GM19240 (cell line): ENCODE results near the gene ANKRD53.

Experiments
- DNase-seq: peaks from one replicate; pipeline ENCODE4 v3.0.0; 2011; ENCODE audit warnings: low spot score; ENCODE audit not compliant: insufficient read length

The ANKRD53 gene

DNA sequence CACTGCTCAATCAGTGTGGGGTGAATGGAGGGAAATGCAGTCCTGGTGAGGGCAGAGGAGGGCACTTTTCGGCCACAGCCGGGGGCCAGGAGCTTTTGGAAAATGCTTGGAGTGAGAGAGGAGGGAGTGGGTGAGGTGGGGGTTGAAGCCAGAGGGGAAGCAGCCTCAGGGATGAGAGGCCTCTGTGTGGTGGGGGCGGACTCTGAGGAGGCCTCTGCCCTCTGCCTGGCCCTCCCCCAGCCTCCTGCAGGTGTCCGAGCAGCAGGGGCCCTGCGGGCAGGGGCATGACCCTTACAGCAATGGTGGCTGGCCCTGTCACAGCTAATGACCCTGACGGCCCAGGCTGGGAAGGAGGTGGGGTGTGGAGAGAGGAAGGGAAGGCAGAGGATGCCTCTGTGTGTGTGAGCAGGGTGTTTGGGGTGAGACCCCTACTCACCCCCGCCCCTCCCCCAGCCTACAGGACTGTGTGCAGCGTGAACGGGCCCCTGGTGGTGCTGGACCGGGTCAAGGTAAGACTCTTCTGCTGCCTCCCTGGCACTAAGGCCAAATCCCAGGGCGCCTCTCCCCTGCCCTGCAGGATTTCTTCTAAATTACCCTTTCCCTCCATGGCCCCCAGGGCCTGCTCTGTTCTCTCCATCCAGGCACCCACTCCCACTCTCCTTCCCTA is 35.1 kb upstream of the ANKRD53 start:
- DNase-seq: no peak

DNA sequence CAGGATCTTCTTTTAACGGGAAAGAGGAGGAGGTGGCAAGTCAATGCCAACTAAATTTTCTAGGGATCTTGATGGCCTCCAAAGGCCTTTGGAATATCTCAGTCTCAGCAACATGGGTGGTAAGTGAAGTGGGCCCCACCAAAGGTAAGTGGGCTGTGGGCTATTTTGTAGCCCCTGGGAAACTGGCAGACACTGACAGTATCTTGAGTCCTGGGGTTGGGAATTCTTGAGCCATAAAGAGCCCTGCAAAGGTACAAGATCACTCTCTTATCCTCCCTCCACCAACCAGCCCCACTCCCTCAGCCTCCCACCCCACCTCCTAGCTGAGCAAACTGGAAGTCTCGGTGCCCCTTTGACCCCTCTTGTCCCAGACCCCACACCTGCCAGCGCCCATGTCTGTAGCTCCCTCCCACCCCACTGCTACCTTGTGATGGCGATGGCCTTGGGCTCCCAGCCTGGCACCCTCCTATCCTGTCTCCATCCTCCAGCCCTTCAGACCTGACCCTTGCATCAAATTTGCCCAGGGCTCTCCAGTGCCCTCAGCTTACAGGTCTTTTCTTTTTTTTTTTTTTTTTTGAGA is 34.2 kb upstream of the ANKRD53 start:
- DNase-seq: no peak

DNA sequence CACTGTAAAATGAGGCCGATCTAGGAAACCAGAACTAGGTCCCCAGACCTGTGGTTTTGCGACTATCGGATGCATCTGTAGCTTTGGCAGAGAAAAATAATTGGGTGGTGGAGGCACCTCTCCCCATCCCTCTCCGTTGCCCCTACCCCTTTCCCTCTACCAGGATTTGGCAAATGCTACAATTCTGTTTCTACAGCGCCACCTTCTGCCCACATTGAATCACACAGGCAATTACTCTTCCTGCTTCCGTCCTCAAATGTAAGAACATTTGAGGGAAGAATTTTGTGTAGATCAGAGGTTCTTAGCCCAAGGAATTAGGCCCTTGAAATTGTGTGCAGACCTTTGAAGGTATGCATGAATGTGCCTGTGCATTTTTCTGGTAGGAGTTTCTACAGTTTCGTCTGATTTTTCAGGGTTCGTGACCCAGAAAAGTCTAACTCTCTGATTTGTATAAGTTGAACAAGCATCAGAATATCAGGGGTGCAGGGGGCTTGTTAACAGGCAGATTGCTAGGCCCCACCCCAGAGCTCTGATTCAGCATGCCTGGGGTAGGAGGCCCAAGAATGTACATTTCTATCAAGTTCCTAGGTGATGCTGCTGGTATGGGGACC is 31.5 kb upstream of the ANKRD53 start:
- peak; percentile 13 for DNase-seq

DNA sequence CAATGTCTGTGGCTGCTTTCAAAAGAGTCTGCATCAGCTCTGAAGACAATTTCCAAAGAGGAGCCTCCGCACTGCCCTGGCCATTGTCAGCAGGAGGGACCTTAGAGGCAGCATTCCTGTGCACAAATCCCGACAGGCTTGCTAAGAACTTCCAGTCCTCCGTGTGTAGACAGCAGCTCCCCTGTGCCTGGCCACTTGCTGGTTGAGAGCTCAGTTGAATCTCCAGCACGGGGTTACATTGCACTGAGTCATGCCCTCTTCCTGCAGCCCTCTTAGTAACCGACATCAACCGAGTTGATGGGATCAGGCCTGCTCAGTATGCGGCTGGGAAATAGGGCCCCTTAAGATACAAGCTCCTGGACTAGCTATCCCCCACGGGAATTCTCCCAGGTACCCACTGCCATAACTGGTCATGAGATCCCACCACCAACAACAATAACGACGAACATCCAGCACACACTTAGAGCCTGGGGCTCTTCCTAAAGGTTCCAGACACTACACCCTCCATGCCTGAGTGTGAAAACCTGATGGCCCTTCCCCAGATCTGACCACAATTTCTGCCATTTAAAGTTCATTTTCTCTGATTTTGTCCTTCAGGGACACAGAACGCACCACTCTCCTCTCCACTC is 30.8 kb upstream of the ANKRD53 start:
- DNase-seq: no peak

DNA sequence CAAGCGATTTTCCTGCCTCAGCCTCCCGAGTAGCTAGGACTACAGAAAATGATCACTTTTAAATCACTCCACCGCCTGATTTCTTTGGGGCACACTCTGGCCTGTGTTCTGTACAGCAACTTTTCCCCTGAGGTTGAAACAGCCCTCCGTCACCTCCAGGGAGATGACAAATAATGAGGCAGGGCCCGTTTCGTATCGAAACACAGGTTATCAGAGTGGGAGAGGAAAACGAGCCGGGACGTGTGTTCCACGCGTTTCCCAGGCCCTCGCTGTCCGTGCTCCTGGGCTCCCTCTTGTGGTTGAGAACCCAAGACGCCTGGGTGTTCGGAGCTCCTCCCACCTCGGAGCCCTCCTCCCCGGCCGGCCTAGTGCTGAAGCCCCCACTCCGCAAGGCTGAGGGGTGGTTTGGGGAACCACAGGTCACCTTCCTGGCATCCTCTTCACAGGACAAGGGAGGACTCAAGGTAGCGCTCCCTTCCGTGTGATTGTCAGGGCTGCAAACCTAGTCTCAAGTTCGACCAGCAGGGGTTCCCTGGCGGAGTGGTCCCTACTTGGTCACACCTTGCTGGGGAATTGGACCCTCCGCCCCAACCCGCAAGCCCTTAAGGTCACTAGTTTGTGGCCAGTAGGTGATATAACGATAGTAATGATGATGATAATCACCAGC is 30.0 kb upstream of the ANKRD53 start:
- DNase-seq: peak; percentile 68

DNA sequence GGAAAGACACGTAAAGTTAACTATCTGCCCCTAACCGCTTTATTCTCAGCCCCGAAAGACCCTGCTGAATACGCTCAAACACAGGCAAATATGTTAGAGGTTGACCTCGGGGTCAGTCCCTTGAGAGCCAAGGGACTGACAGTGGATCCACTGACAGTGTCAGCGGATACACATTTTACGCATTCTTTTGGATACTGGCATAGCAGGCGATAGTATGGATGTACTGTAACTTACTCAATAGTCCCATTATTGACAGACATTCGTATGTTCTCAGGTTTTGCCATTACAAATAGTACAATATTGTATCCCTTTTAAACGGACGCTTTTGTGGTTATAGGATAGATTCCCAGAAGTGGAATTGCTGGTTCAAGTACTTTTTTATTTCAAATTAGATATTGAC is 29.3 kb upstream of the ANKRD53 start:
- no peak for DNase-seq

DNA sequence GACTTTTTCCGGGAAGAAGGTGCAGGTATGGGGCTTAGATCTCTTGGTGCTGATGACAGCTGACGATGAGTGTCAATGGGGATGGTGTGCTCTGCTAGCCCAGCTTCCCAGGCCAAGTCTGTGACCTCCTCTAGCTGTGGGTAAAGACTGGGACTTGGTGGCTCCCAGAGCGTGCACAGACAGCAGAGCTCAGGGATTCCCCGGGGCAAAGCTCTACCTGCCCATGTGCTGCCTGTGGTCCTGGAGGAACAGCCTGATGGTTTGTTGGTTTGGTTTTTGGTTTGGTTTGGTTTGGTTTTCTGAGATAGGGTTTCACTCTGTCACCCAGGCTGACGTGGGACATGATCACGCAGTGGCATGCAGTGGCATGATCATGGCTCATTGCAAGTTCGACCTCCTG is 23.5 kb upstream of the ANKRD53 start:
- DNase-seq: no peak

DNA sequence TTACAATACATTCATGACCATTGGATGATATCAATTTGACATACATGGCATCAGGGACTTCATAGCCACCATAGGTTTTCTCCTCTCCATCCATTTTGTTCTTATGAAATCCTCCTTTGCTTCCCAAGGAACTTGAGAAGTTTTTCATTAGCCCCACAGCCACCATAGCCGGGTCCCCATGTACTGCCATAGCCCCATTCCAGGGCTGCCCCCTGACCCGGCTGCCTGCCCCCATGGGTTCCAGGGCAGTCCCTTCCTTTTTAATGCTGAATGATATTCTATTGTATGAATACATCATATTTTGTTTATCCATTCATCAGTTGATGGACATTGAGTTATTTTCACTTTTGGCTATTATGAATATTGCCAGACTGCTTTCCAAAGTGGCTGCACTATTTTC is 22.3 kb upstream of the ANKRD53 start:
- no peak for DNase-seq

DNA sequence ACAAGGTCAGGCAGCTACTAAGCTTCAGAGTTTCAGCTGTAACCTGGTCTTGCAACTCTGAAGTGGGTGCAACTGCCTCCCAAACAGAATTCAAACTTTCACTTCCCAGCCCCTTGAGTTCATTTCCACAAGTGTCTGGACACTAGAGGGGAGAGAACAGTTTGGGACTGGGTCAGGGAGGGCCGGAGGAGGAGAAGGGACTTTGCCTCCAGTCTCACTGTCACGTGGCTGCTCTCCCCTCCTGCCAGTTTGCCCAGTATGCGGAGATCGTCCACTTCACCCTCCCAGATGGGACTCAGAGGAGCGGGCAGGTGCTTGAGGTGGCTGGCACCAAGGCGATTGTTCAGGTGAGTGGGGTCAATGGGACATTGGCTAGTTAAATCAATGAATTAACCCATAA is 20.6 kb upstream of the ANKRD53 start:
- DNase-seq: no peak

DNA sequence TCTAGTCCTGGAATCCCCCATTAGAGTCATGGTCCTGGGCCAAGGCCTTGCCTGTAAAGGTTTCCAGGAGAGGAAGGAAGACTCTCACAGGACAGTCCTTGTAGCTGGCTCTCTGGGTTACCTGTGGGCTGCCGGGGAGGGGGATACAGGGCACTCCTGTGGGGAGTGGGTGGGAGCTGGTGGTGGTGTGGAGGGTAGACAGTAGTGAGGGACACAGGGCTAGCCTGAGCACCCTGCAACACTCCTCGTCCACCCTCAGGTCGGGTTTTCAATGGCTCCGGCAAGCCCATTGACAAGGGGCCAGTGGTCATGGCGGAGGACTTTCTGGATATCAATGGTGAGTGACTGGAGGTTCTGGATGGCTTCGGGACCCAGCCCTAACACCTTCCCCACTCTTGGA is 19.7 kb upstream of the ANKRD53 start:
- no peak for DNase-seq

DNA sequence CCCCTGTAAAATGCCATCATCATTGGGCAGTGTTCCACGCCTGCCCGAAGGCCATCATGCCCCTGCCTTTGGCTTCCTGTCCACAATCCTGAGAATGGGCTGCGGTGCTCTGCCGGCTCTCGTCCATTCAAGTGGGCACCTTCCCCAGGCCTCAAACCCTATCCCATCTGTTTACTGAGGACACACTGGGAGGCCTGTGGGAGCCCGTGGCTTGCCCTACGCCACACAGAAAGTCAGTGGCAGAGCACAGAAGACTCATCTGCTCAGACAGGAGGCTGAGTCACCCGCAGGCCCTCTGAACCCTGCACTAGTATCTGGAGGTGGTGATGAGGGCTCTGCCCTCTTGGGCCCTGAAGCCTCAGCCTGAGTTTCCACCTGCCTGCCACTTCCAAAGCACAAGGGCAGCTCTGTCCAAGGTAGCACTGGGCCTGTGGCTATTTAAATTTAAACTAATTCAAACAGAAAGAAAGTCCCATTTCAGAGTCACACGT is 19.1 kb upstream of the ANKRD53 start:
- no peak for DNase-seq

DNA sequence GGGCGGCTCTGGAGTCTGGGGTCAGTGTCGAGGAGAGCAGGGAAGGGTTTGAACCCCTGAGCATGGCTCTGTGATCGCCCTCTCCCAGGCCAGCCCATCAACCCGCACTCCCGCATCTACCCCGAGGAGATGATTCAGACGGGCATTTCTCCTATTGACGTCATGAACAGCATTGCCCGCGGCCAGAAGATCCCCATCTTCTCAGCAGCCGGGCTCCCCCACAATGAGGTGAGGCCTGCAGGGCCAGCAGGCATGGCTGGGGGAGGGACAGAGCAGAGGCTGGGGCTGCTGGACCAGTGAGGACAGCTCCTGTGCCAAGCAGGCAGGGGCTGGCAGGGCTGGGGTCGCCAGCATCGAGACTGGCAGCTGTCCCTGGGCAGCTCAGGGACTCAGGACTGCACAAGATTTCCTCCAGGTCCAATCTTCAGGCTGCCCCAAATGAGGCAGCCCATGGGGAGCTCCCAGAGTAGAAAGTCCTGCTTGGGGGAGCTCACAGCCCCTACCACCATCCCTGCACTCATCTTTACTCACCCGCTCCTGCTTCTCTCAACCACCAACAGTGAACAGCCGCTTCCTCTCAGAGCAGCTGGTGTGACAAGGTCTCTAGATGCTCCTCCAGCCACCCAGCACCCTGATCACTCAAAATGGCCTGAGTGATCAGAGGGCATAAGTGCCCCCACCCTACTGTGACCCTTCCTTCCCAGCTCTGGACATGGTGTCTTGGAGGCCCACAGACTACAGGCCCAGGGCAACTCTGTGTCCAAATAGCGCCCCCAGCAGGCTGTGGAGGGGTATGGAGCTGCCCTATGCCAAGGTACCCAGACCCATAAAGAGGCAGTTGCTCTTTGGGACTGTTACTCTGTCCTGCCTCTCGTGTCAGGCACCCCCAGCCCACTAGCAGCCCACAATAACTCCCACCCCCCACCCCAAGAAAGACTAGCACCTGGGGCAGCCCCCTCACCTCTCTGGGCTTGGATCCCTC is 18.3 kb upstream of the ANKRD53 start:
- no peak for DNase-seq

DNA sequence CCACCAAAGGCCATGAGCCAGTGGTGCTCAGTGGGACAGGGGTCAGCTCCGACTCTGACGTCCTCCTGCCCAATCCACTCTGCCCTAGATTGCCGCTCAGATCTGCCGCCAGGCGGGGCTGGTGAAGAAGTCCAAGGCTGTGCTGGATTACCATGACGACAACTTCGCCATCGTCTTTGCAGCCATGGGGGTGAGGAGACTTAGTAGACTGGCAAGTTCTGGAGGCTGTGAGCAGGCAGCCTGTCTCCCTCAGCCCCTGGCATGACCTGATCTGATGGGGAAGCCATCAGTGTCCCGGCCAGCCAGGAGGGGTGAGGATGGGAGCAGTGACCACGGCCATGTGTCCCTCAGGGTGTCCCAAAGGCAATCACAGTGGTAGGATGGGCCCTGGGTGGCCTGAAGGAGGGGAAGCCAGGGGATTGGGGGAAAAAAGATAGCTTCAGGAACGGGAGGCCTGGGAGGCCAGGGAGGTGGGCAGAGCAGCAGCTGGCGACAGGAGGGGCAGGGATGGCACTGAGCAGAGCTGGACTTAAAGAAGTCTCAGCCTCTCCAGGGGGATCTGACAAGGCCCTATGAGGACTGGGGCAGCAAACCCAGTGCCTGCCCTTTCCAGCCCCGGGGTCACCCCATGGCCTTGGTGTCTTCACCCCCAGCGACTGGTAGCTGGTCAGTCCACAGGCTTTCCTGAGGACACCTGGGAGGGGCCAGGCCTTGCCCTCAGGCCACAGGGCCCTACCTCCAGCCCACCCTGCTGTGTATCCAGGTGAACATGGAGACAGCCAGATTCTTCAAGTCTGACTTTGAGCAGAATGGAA is 17.4 kb upstream of the ANKRD53 start:
- DNase-seq: no peak

DNA sequence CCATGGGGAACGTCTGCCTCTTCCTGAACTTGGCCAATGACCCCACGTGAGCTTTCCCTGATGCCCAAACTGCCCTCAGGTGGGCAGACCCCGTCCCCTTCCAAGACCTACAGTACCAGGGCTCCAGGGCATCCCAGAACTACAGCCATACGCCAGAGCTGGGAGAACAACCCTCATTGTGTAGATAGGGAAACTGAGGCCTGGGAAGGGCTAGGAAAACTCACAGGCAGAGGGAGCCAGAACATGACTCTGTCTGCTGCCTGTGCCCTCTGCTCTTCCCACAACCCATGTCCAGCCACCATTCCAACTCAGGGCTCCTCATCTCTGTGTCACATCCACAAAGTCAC is 16.8 kb upstream of the ANKRD53 start:
- no peak for DNase-seq

DNA sequence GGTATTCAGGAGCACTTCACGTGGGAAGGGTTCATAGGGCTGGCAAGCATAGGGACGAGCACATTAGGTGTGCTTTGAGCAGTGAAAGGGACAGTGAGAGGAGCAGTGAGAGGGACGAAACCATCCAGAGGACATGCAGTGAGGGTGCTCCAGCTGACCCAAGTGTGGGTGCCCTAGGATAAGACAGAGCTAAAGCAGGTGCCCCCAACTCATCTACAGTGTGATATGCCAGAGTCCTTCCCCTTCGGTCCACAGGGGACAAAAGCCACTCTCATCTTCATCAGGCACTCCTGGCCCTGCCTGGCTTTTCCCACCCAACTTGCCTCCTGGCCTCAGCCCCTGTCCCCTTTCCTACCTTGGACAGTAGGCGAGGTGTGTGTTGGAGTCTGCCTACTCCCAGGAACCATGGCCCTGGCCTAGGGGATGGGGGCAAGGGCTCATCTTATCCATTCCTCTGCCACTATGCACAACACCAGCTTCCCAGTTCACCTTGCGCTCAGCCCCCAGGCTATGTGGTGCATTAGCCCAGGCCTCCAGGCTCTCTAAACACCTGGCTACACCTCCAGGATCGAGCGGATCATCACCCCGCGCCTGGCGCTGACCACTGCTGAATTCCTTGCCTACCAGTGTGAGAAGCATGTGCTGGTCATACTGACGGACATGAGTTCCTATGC is 16.1 kb upstream of the ANKRD53 start:
- no peak for DNase-seq

DNA sequence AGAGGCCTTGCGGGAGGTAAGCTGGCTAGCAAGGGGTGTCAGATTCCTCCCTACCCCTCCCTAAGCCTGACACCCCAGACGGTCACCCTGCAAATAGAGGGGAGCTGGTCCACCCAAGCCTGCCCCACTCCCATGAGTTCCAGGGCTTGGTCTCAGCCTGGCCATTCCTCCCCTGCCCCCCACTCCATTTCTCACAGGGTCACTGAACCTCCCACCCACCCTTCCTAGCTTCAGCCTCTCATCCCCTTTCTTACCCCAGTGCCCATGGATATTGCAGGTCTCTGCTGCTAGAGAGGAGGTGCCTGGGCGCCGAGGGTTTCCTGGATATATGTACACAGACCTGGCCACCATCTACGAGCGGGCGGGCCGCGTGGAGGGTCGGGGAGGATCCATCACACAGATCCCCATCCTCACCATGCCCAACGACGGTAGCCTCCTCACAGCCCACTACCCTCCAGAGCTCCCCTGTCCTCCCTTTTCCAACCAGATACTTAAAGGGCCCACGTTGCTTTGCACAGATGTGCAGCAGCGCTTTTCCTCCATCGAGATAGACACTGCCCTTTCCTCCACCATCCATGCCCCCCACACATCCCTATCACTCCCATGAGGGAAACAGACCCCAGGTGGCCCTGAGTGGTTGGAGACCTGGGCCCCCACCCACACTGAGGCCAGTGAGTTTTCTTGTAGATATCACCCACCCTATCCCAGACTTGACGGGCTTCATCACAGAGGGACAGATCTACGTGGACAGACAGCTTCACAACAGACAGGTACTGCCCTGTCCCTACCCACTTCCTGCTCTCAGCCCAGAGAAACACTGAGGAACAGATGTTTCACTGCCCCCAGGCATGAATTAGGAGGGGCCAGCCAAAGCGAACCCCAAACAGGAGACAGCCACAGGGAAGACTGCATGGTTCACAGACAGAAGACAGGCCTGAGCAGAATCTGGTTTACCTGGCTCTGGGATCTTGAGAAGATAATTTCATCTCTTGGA is 15.2 kb upstream of the ANKRD53 start:
- DNase-seq: no peak

DNA sequence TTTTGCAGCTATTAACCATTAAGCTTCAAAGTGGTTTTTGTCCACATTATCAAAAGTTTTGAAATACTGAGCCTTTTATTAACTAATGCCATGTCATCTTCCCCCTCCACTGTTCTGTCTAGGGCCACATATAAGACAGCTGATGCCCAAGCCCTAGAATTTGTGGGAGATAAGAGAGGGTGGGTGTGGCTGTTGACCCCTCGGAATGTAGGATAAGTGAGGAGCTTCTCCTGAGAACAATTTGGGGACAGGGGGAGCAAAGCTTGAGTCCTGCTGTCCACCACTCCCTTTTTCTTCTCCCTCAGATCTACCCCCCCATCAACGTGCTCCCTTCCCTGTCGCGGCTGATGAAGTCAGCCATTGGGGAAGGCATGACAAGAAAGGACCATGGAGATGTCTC is 14.3 kb upstream of the ANKRD53 start:
- no peak for DNase-seq
